Nephron progenitor cell (in vitro differentiated cells): ENCODE measurements around the gene ULBP1.
"Not testable (repeated sequence)": the region's sequence is repeated elsewhere in the genome, so short reads cannot be mapped to it uniquely, and the experiment has no call there.

Source experiments
- DNase-seq: peaks from one replicate; pipeline ENCODE4 v3.0.0; 2021
- H3K27ac Mint-ChIP-seq: 2 replicates; pipeline ENCODE4 v1.8.0; 2021; ENCODE audit warnings: mild to moderate bottlenecking, moderate library complexity, mixed read lengths
- H3K27me3 Mint-ChIP-seq: 2 replicates; pipeline ENCODE4 v1.8.0; 2021; ENCODE audit warnings: mild to moderate bottlenecking, low read depth, mixed read lengths; ENCODE audit not compliant: poor library complexity
- H3K36me3 Mint-ChIP-seq: 2 replicates; pipeline ENCODE4 v1.8.0; 2021; ENCODE audit warnings: low read depth, mixed read lengths
- H3K4me1 Mint-ChIP-seq: 2 replicates; pipeline ENCODE4 v1.8.0; 2021; ENCODE audit warnings: mixed read lengths
- H3K4me3 Mint-ChIP-seq: 2 replicates; pipeline ENCODE4 v1.8.0; 2021; ENCODE audit warnings: mild to moderate bottlenecking, moderate library complexity, mixed read lengths
- H3K9me3 Mint-ChIP-seq: 2 replicates; pipeline ENCODE4 v1.8.0; 2021; ENCODE audit warnings: mild to moderate bottlenecking, moderate library complexity, mixed read lengths
- CTCF ChIP-seq: fragments of 200-600 bp; sonication (generic); IDR thresholded peaks from 2 replicates; pipeline ENCODE4 v1.5.0; 2021; ENCODE audit warnings: antibody characterized with exemption

ULBP1 gene, protein sequence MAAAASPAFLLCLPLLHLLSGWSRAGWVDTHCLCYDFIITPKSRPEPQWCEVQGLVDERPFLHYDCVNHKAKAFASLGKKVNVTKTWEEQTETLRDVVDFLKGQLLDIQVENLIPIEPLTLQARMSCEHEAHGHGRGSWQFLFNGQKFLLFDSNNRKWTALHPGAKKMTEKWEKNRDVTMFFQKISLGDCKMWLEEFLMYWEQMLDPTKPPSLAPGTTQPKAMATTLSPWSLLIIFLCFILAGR

DNA sequence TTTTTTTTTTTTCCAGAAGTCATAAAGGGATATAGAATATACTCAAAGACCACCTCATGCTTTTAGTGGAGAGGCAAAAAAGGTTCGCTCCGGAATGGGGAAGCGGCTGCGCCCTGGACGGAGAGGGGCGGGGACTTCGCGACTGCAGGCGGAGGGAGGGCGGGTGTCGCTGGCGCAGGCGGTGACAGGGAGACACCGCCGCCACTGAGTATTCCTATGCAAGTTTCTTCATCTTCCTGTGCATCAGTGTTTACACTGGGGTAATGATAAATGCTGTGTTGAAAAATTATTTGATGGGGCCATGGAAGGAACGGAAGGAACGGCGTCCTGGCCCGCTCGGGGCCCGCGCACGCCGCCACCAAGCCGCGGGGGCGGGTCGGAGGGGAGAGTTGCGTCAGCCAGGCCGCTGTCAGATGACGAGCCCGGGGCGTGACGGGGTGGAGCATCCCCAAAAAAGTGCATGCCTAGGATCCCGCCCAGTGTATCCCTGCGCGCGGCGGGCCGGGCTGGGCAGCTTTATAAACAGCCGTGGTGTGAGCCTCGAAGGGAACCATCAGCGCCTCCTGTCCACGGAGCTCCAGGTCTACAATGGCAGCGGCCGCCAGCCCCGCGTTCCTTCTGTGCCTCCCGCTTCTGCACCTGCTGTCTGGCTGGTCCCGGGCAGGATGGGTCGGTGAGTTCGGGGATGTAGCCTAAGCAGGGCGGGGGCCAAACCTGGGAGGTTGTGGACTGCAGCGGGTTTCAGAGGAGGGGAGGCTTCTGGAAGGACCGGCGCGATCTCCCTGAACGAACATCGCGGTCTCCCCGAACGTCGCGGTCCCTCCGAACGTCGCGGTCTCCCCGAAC is at the start of gene ULBP1:
TSS of gene ULBP1 (plus strand) at position 482 of the 846 bp plus-strand sequence. CDS start at position 589, 107 bp downstream.
- no peak within 1 kb of the TSS for H3K27ac Mint-ChIP-seq
- TF ChIP-seq CTCF: no peak
- no peaks in the 10 kb centered on the region for H3K9me3 Mint-ChIP-seq
- DNase-seq: peak; percentile 66
- no peaks in the 10 kb centered on the region for H3K36me3 Mint-ChIP-seq
- peak within 1 kb of the TSS; percentile 90 for H3K4me3 Mint-ChIP-seq
- H3K4me1 Mint-ChIP-seq: peaks cover 29% of the 10 kb centered on the region
- peaks cover 100% of the 10 kb centered on the region for H3K27me3 Mint-ChIP-seq

- no peaks in the 10 kb centered on the region for H3K36me3 Mint-ChIP-seq
These were observed 47.5 kb upstream of the ULBP1 start for GRCh38 chr6:149915970-149916865.

DNA sequence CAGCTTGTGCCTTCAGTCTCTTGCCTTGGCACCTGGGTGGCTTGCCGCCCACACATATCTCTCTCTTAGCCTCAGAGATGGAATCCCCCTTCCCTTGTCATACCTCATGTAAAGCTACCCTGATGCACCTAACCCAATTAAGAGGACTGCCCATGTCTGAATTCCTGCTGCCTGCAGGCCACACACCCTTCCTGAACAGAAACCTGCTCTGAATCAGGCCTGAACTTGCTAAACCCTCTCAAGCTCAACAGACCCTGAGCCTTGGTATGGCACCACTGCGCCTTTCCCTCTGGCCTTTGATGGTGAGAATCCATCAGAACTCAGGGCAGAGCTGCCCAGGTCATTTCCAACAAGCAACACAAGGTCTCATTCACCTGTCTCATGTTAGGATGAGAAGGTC is 46.1 kb upstream of the ULBP1 start:
- no peak for DNase-seq
- no peak overlapping the region for H3K27ac Mint-ChIP-seq
- H3K9me3 Mint-ChIP-seq: no peaks in the 10 kb centered on the region
- TF ChIP-seq CTCF: no peak
- H3K36me3 Mint-ChIP-seq: no peaks in the 10 kb centered on the region
- peaks cover 96% of the 10 kb centered on the region for H3K27me3 Mint-ChIP-seq
- peaks cover 7% of the 10 kb centered on the region for H3K4me1 Mint-ChIP-seq
- no peak overlapping the region for H3K4me3 Mint-ChIP-seq

More at GRCh38 chr6:149915970-149916865, 47.5 kb upstream of the ULBP1 start:
- H3K4me3 Mint-ChIP-seq: no peak overlapping the region
- H3K27me3 Mint-ChIP-seq: peaks cover 96% of the 10 kb centered on the region
- H3K9me3 Mint-ChIP-seq: peaks cover 2% of the 10 kb centered on the region
- no peak for DNase-seq
- no peaks in the 10 kb centered on the region for H3K4me1 Mint-ChIP-seq
- no peak overlapping the region for H3K27ac Mint-ChIP-seq
- TF ChIP-seq CTCF: no peak

- Mint-ChIP-seq H3K36me3 (no peaks in the 10 kb centered on the region), H3K4me1 (peaks cover 13% of the 10 kb centered on the region), H3K27ac (no peak overlapping the region), H3K4me3 (no peak overlapping the region), H3K9me3 (peaks cover 4% of the 10 kb centered on the region), H3K27me3 (peaks cover 96% of the 10 kb centered on the region)
- no peak for DNase-seq
- no peak for TF ChIP-seq CTCF
These were observed 45.4 kb upstream of the ULBP1 start for GRCh38 chr6:149918151-149918905.

- not testable (repeated sequence) for H3K36me3 Mint-ChIP-seq, H3K27ac Mint-ChIP-seq, DNase-seq, H3K4me3 Mint-ChIP-seq
- H3K27me3 Mint-ChIP-seq: peaks cover 96% of the 10 kb centered on the region
- H3K4me1 Mint-ChIP-seq: peaks cover 16% of the 10 kb centered on the region
- peaks cover 12% of the 10 kb centered on the region for H3K9me3 Mint-ChIP-seq
These were observed 44.5 kb upstream of the ULBP1 start for GRCh38 chr6:149919126-149919833.
